Esophagus squamous epithelium (tissue), 4 donors: ENCODE data around the gene FGD6.

Experiments used
- CTCF ChIP-seq, 6 experiments: fragments of 450-650 bp in 4 of 6; fragments of 200-600 bp in 2 of 6; sonication (generic) in 2 of 6; IDR thresholded peaks; one replicate each; pipeline ENCODE4 v1.5.1; 2016 to 2019; ENCODE audit warnings: antibody characterized with exemption in 6 of 6, mild to moderate bottlenecking in 4 of 6, moderate library complexity in 4 of 6
- POLR2A ChIP-seq, 4 donors: fragments of 450-650 bp; IDR thresholded peaks; one replicate each; pipeline ENCODE4 v1.6.1; 2017; ENCODE audit warnings: antibody characterized with exemption in 4 of 4, mild to moderate bottlenecking in 4 of 4, moderate library complexity in 3 of 4

- TF ChIP-seq CTCF (IDR thresholded peaks at IDR 0.05) (no peak), POLR2A (IDR thresholded peaks at IDR 0.05) (no peak)
Observed at GRCh38 chr12:95224202-95225170, 7.2 kb upstream of the FGD6 start.
